Neural progenitor cell (in vitro differentiated cells): ENCODE measurements around the gene ZDHHC6. TPM values are rescaled to one million over a fixed set of nuclear protein-coding genes. Genes with fewer than 3 reads are reported as not detected.
"Not testable (repeated sequence)": the region's sequence is repeated elsewhere in the genome, so short reads cannot be mapped to it uniquely, and the experiment has no call there.

Experiments
- DNase-seq: peaks from one replicate; pipeline ENCODE4 v3.0.0-alpha.2; 2016; ENCODE audit warnings: low spot score
- H2AFZ ChIP-seq: fragments of 200-600 bp; sonication (generic); replicated peaks from 2 replicates; pipeline ENCODE4 v1.6.1; 2016; ENCODE audit warnings: antibody characterized with exemption
- H3F3A ChIP-seq: fragments of 200-600 bp; sonication (generic); 2 replicates; pipeline ENCODE4 v1.6.1; 2016; ENCODE audit warnings: antibody characterized with exemption, low read depth
- H3K27ac ChIP-seq: fragments of 200-600 bp; sonication (generic); 2 replicates; pipeline ENCODE4 v1.5.1; 2016; ENCODE audit warnings: mild to moderate bottlenecking
- H3K27me3 ChIP-seq: fragments of 200-600 bp; sonication (generic); 2 replicates; pipeline ENCODE4 v1.6.1; 2016; ENCODE audit warnings: mild to moderate bottlenecking, moderate library complexity
- H3K36me3 ChIP-seq: fragments of 200-600 bp; sonication (generic); 2 replicates; pipeline ENCODE4 v1.5.1; 2016
- H3K4me1 ChIP-seq: fragments of 200-600 bp; sonication (generic); 2 replicates; pipeline ENCODE4 v1.6.1; 2016; ENCODE audit warnings: mixed run types
- H3K4me2 ChIP-seq: fragments of 200-600 bp; sonication (generic); 2 replicates; pipeline ENCODE4 v1.6.1; 2016
- H3K4me3 ChIP-seq: fragments of 200-600 bp; sonication (generic); 2 replicates; pipeline ENCODE4 v1.5.1; 2016
- H3K79me2 ChIP-seq: fragments of 200-600 bp; sonication (generic); 2 replicates; pipeline ENCODE4 v1.6.1; 2016; ENCODE audit warnings: low read depth
- H3K9ac ChIP-seq: fragments of 200-600 bp; sonication (generic); 2 replicates; pipeline ENCODE4 v1.6.1; 2016
- H3K9me3 ChIP-seq: fragments of 200-600 bp; sonication (generic); 2 replicates; pipeline ENCODE4 v1.5.1; 2016; ENCODE audit warnings: low read depth
- H4K20me1 ChIP-seq: fragments of 200-600 bp; sonication (generic); 2 replicates; pipeline ENCODE4 v1.6.1; 2016; ENCODE audit warnings: low read depth
- H3K27ac Mint-ChIP-seq: 3 replicates; pipeline ENCODE4 v1.8.0; 2021; ENCODE audit warnings: mixed read lengths
- H3K27me3 Mint-ChIP-seq: 2 replicates; pipeline ENCODE4 v1.8.0; 2022; ENCODE audit warnings: low read depth, mild to moderate bottlenecking, inconsistent platforms, moderate library complexity, mixed read lengths; ENCODE audit not compliant: insufficient read depth
- H3K36me3 Mint-ChIP-seq: 3 replicates; pipeline ENCODE4 v1.8.0; 2021; ENCODE audit warnings: mixed read lengths
- H3K4me1 Mint-ChIP-seq: 3 replicates; pipeline ENCODE4 v1.8.0; 2021; ENCODE audit warnings: mixed read lengths
- H3K4me3 Mint-ChIP-seq: 3 replicates; pipeline ENCODE4 v1.8.0; 2021; ENCODE audit warnings: mild to moderate bottlenecking, moderate library complexity, mixed read lengths
- H3K9me3 Mint-ChIP-seq: 3 replicates; pipeline ENCODE4 v1.8.0; 2020; ENCODE audit warnings: mixed read lengths
- CTCF ChIP-seq: fragments of 200-600 bp; sonication (generic); IDR thresholded peaks from 2 replicates; pipeline ENCODE4 v1.5.1; 2017; ENCODE audit warnings: antibody characterized with exemption, mild to moderate bottlenecking
- EZH2 ChIP-seq: fragments of 200-600 bp; sonication (generic); IDR thresholded peaks from 2 replicates; pipeline ENCODE4 v1.6.1; 2017; ENCODE audit warnings: antibody characterized with exemption, mild to moderate bottlenecking, moderate library complexity
- EZH2phosphoT487 ChIP-seq: fragments of 200-600 bp; sonication (generic); IDR thresholded peaks from 2 replicates; pipeline ENCODE4 v1.6.1; 2017; ENCODE audit warnings: antibody characterized with exemption
- total RNA-seq: library from RNA; depleted of rRNA; stranded (reverse); fragments of >200 nt; gene quantifications from 2 replicates; pipeline ENCODE4 v1.2.3, GENCODE V29; 2015; ENCODE audit warnings: low replicate concordance

The ZDHHC6 gene
- total RNA-seq, 1 donor from 2014 or later: 37.7 TPM

GRCh38 chr10:112389271-112389822 is 57.4 kb downstream of the ZDHHC6 start:
- Histone ChIP-seq H3K27ac (no peak overlapping the region), H3K36me3 (no peaks in the 10 kb centered on the region), H3K9me3 (no peaks in the 10 kb centered on the region), H3K4me1 (no peaks in the 10 kb centered on the region), H3K4me3 (no peak overlapping the region), H2AFZ (no peak overlapping the region), H3K27me3 (no peaks in the 10 kb centered on the region), H4K20me1 (no peaks in the 10 kb centered on the region), H3F3A (no peaks in the 10 kb centered on the region), H3K9ac (no peak overlapping the region), H3K4me2 (no peak overlapping the region), H3K79me2 (no peaks in the 10 kb centered on the region)
- peaks cover 14% of the 10 kb centered on the region for H3K4me1 Mint-ChIP-seq
- no peak overlapping the region for H3K27ac Mint-ChIP-seq
- no peaks in the 10 kb centered on the region for H3K36me3 Mint-ChIP-seq
- DNase-seq: no peak
- H3K4me3 Mint-ChIP-seq: no peak overlapping the region
- H3K27me3 Mint-ChIP-seq: peaks cover 2% of the 10 kb centered on the region
- no peak for TF ChIP-seq EZH2phosphoT487
- no peak for TF ChIP-seq CTCF
- no peak for TF ChIP-seq EZH2
- no peaks in the 10 kb centered on the region for H3K9me3 Mint-ChIP-seq

- Histone ChIP-seq H3K4me2 (no peak overlapping the region), H3K4me1 (no peaks in the 10 kb centered on the region), H3K27ac (no peak overlapping the region), H3K36me3 (no peaks in the 10 kb centered on the region), H2AFZ (no peak overlapping the region), H3F3A (no peaks in the 10 kb centered on the region), H3K4me3 (no peak overlapping the region), H3K79me2 (no peaks in the 10 kb centered on the region), H3K27me3 (no peaks in the 10 kb centered on the region), H3K9me3 (no peaks in the 10 kb centered on the region), H3K9ac (no peak overlapping the region), H4K20me1 (no peaks in the 10 kb centered on the region)
- H3K4me3 Mint-ChIP-seq: no peak overlapping the region
- no peaks in the 10 kb centered on the region for H3K27me3 Mint-ChIP-seq
- TF ChIP-seq CTCF: no peak
- H3K27ac Mint-ChIP-seq: no peak overlapping the region
- no peaks in the 10 kb centered on the region for H3K9me3 Mint-ChIP-seq
- H3K4me1 Mint-ChIP-seq: peaks cover 16% of the 10 kb centered on the region
- DNase-seq: no peak
- no peaks in the 10 kb centered on the region for H3K36me3 Mint-ChIP-seq
Measured at GRCh38 chr10:112388548-112388947, 58.2 kb downstream of the ZDHHC6 start.

- H2AFZ ChIP-seq, H3K79me2 ChIP-seq, H3K27ac Mint-ChIP-seq, H3K4me2 ChIP-seq, H3K36me3 ChIP-seq, H3K36me3 Mint-ChIP-seq, H3K4me1 ChIP-seq, DNase-seq, H3K4me3 Mint-ChIP-seq, H3K4me3 ChIP-seq, H3K27me3 ChIP-seq, H4K20me1 ChIP-seq, H3K27me3 Mint-ChIP-seq, H3K27ac ChIP-seq, H3K9ac ChIP-seq, H3K9me3 Mint-ChIP-seq, H3K9me3 ChIP-seq, H3F3A ChIP-seq: not testable (repeated sequence)
- peaks cover 20% of the 10 kb centered on the region for H3K4me1 Mint-ChIP-seq
Measured at GRCh38 chr10:112388056-112388455, 58.7 kb downstream of the ZDHHC6 start.

GRCh38 chr10:112385201-112385600 is 61.5 kb downstream of the ZDHHC6 start:
- Histone ChIP-seq H3K27ac (no peak overlapping the region), H3K36me3 (no peaks in the 10 kb centered on the region), H3K4me2 (no peak overlapping the region), H3K4me1 (no peaks in the 10 kb centered on the region), H3K27me3 (no peaks in the 10 kb centered on the region), H4K20me1 (no peaks in the 10 kb centered on the region), H3K9ac (no peak overlapping the region), H2AFZ (no peak overlapping the region), H3F3A (no peaks in the 10 kb centered on the region), H3K9me3 (no peaks in the 10 kb centered on the region), H3K79me2 (no peaks in the 10 kb centered on the region), H3K4me3 (no peak overlapping the region)
- H3K4me3 Mint-ChIP-seq: no peak overlapping the region
- no peaks in the 10 kb centered on the region for H3K36me3 Mint-ChIP-seq
- H3K9me3 Mint-ChIP-seq: no peaks in the 10 kb centered on the region
- H3K27ac Mint-ChIP-seq: no peak overlapping the region
- peaks cover 2% of the 10 kb centered on the region for H3K27me3 Mint-ChIP-seq
- TF ChIP-seq EZH2: no peak
- TF ChIP-seq EZH2phosphoT487: no peak
- no peak for TF ChIP-seq CTCF
- H3K4me1 Mint-ChIP-seq: peaks cover 28% of the 10 kb centered on the region
- DNase-seq: no peak
